HG02970 (cell line): ENCODE data around the gene P2RX6.
"Not testable (repeated sequence)": the region's sequence is repeated elsewhere in the genome, so short reads cannot be mapped to it uniquely, and the experiment has no call there.

Experiments used
- ATAC-seq: cut with Tn5 transposase; IDR thresholded peaks from one replicate; pipeline ENCODE4 v1.9.1; 2021; ENCODE audit warnings: mild to moderate bottlenecking, moderate library complexity, moderate number of reproducible peaks; ENCODE audit not compliant: unreplicated experiment, low FRiP score

The P2RX6 gene

DNA sequence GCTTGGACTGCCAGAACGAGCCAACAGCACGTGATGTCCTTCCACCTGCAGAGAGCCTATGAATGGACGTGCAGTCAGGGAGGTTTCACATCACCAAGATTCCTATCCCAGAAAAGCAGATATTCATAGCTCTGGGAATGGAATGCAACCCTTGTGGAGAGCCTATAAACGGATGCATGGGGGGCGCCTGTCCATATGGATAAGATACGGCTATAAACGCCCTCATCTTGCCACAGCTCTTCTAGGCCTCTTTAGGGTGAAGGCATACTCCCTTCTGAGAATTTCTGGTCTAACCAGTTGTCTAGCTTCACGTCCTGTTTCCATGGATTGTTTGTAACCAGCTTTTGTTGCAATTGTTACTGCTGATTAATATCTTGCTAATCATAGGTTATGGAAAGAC, 56.8 kb downstream of the P2RX6 start:
- not testable (repeated sequence) for ATAC-seq

DNA sequence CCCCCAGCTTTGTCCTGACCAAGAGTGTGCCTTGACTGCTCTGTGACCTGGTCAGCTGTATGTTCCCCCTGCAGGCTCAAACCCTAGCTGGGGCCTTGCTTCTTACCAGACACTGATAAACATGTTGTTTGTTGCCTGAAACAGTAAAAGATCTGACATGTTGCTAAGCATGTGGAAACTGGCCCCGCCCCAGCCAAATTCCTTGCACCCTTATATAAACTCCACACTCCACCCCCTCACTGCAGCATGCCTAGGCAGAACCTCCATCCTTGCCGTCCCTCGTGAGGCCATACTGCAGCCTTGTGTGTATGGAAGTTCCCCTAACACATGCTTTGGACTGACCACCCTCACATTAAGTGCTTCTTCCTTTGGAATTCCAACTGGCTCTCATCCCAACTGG, 58.1 kb downstream of the P2RX6 start:
- no peak for ATAC-seq

- no peak for ATAC-seq
Observed at GRCh38 chr22:21073482-21073881, 58.5 kb downstream of the P2RX6 start.

DNA sequence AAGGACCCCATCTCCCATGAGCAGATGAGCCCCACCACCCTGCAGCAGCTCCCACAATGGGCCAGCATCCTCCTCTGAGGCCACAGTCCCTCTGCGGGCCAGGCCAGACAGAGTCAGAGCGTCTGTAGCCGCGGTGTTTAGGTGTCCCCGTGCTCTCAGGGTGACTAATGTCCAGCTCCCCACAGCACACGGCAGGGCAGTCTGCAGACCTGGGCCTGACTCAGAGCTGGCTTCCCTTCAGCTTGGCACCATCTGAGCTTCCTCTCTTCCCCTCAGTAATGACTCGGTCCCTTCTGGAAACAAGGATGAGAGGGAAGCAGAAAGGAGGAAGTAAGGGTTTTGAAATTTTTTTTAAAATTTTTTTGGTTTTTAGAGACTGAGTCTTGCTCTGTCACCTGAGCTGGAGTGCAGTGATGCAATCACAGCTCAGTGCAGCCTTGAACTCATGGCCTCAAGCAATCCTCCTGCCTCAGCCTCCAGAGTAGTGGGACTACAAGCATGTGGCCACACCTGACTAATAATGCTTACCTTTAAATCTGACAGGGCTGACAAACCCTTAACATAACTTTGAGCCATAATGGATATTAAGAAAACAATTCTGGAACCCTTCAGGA, 59.2 kb downstream of the P2RX6 start:
- ATAC-seq = no peak

GRCh38 chr22:21075516-21076138, 60.7 kb downstream of the P2RX6 start:
- ATAC-seq = no peak

DNA sequence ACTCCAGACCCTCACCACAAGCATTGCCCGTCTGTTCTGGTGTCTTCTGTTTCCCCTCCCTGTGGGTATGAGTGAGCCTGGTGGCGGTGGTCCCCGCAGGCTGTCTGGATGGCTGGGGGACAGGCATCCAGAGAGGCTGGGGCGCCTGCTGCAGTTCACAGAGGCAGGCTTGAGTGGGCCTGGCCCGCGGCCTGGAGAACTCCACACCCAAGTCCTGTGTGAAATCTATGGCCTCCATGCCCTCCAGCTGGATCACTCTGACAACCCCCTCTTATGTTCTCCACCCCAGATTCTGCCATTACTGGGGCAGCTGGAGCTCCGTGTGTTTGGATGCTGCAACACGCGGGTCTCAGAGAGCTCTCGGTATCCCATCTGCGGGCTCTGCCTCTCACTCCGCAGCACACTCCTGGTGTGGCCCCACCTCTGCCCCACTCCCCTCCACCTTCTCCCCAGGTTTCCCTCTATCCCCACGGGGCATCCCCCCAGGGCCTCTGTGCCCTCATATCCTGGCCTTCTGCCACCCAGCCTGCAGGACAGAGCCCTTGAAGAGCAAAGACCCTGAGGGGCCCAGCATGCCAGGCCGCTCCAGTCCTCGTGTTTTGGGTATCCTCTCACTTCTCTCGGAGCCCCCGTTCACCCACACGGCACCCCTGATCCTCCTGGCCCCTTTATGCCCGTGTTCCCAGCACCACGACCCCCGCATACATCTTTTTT, 62.1 kb downstream of the P2RX6 start:
- no peak for ATAC-seq
